Keratinocyte (primary cell): ENCODE data around the gene DYNLRB1.
A peak's percentile ranks its signal among the peaks of the same experiment; 100 is the strongest.

Experiments
- CTCF ChIP-seq, 3 experiments: IDR thresholded peaks in 1 of 3; conservative IDR thresholded peaks in 1 of 3; optimal IDR thresholded peaks in 1 of 3; 2 replicates in 2 of 3; 3 replicates in 1 of 3; pipeline versions ENCODE3 to v1.5.1; 2011; ENCODE audit warnings: low read length in 3 of 3, mild to moderate bottlenecking in 3 of 3, moderate library complexity in 2 of 3, control low read depth in 1 of 3, inconsistent platforms in 1 of 3; ENCODE audit not compliant: insufficient read depth in 2 of 3; ENCODE audit errors: extremely low read depth in 1 of 3
- EZH2 ChIP-seq: IDR thresholded peaks from one replicate; pipeline ENCODE4 v1.6.1; 2012; ENCODE audit warnings: inconsistent platforms, mild to moderate bottlenecking, low read length, moderate library complexity

DNA sequence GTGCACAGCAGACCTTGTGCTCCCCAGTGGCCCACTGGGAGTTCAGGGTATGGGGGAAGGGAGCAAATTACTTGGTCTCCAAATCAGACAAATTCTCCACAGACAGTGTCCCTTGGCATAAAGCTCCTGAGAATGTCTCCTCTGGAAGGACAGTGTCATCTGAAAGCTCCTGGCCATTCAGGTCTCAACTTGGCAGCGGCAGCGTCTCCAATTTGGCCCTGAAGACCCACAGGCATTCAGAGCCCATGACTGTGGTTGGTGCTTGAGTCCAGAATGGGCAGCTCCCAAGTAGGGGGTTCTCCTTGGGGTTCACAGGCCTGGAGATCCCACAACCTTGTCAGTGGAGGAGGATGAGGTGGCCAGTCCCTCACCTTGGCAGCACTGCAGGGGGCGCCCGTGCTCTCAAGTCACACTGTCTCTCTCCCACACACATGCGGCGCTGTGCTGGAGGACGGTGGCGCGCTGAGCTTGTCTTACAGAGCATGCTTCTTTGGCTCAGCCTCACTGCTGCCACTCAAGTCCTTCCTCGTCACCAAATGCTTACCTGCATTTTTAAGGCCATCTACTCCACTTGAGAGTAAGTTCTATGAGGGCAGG, 20.7 kb downstream of the DYNLRB1 start:
- TF ChIP-seq EZH2 (no peak), CTCF (optimal IDR thresholded peaks at IDR 0.05 in 1 of 3, IDR thresholded peaks at IDR 0.05 in 1 of 3, conservative IDR thresholded peaks at IDR 0.05 in 1 of 3; ENCODE audit: extremely low read depth in 1 of 3, insufficient read depth in 2 of 3, low read length in 3 of 3) (peak; percentile 28 to 72 (median 36))
